Hepatocyte (in vitro differentiated cells): ENCODE measurements around the gene TMEM86B.

Source experiments
- EZH2 ChIP-seq: fragments of 200-600 bp; sonication (generic); IDR thresholded peaks from 2 replicates; pipeline ENCODE4 v1.6.1; 2016; ENCODE audit warnings: antibody characterized with exemption, mild to moderate bottlenecking, borderline replicate concordance
- TF ChIP-seq, protein P1 (sequence below): fragments of 200-600 bp; sonication (generic); IDR thresholded peaks from 2 replicates; pipeline ENCODE4 v1.5.1; 2016; ENCODE audit warnings: antibody characterized with exemption, mild to moderate bottlenecking; ENCODE audit not compliant: poor library complexity

DNA sequence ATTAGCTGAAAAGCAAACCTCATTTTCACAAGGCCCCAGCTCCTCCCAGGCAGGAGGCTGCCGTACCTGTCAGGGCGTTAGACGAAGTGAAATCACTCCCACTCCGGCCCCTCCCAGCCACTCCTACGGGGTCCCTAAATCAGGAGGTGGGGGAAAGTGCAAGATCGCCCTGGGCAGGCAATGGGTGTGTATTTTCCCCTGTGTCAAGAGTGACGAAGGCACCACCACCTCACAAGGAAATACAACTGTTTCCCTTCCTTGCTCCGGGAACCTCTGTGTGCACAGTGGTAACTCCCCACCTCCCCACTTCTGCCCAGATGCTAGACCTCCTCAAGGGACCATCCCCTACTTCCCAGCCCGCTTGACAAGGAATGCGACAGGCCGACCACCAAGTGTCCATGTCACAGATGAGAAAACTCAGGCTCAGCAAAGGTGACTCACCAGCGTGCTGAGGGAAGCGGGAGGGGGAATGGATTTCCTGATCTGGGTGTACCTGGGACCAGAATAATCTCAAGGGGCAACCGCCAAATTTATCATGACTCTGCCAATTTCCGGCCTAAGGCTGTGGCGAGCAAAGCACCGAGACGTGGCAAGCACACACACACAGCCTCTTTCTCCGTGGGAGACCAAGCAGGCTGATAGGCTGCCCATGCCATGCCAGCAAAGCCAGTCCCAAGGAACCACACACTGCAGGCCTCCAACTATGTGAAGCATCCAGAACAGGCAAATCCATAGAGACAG is 22.9 kb upstream of the TMEM86B start:
- TF ChIP-seq, protein P1, sequence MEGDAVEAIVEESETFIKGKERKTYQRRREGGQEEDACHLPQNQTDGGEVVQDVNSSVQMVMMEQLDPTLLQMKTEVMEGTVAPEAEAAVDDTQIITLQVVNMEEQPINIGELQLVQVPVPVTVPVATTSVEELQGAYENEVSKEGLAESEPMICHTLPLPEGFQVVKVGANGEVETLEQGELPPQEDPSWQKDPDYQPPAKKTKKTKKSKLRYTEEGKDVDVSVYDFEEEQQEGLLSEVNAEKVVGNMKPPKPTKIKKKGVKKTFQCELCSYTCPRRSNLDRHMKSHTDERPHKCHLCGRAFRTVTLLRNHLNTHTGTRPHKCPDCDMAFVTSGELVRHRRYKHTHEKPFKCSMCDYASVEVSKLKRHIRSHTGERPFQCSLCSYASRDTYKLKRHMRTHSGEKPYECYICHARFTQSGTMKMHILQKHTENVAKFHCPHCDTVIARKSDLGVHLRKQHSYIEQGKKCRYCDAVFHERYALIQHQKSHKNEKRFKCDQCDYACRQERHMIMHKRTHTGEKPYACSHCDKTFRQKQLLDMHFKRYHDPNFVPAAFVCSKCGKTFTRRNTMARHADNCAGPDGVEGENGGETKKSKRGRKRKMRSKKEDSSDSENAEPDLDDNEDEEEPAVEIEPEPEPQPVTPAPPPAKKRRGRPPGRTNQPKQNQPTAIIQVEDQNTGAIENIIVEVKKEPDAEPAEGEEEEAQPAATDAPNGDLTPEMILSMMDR, result no peak
- TF ChIP-seq EZH2, result no peak
